K562 (cell line): ENCODE results near the gene GRIK5. TPM values are rescaled to one million over a fixed set of nuclear protein-coding genes. Genes with fewer than 3 reads are reported as not detected.

Source experiments
- ATAC-seq: fragments of 200-7000 bp; cut with Tn5 transposase; 3 replicates; pipeline ENCODE4 v1.9.1; 2020; ENCODE audit warnings: moderate library complexity
- BruUV-seq: library from RNA; stranded (reverse); fragments of 400-500 nt; replicated peaks from 2 replicates; lab custom pipeline; 2021; lab: Mats Ljungman, UMichigan
- CTCF ChIA-PET: fragments of 300-600 bp; formaldehyde crosslinking; extraction: SDS; loops from one replicate; lab custom pipeline; 2021; ENCODE audit warnings: low intra/inter-chr PET ratio; lab: Yijun Ruan, JAX
- POLR2A ChIA-PET: fragments of 300-600, 350-650 bp; sonication (Branson Sonifier 250); formaldehyde crosslinking; extraction: SDS; loops from one replicate; lab custom pipeline; 2021; ENCODE audit warnings: antibody characterized with exemption, inconsistent platforms; lab: Yijun Ruan, JAX
- DNase-seq, 4 experiments: peaks; one replicate each; pipeline versions ENCODE4 v3.0.0 to v3.0.0-alpha.2; 2011 to 2018; ENCODE audit warnings: low spot score in 3 of 4, mixed read lengths in 3 of 4; ENCODE audit errors: extremely low read depth in 1 of 4
- FAIRE-seq: peaks from 2 replicates; lab custom pipeline; 2011; peaks lifted over from hg19 to GRCh38; lab: Jason Lieb, UNC
- H2AFZ ChIP-seq: 2 replicates; pipeline ENCODE4 v1.6.0; 2011; ENCODE audit warnings: low read depth, low read length, control low read depth, inconsistent platforms
- H3K27ac ChIP-seq: fragments of 200-600 bp; 3 replicates; pipeline ENCODE4 v1.8.0; 2011; ENCODE audit warnings: low read depth, mild to moderate bottlenecking, control low read depth, inconsistent platforms, low read length, moderate library complexity, mixed read lengths; ENCODE audit errors: extremely low read depth
- H3K27me3 ChIP-seq, 2 experiments: fragments of 300-600 bp in 1 of 2; 2 replicates in 1 of 2; 3 replicates in 1 of 2; pipeline versions ENCODE4 v1.6.0 to v1.8.0; 2011; ENCODE audit warnings: inconsistent platforms in 2 of 2, low read length in 2 of 2, mild to moderate bottlenecking in 1 of 2, mixed read lengths in 1 of 2, moderate library complexity in 1 of 2; ENCODE audit not compliant: control insufficient read depth in 2 of 2, insufficient read depth in 2 of 2
- H3K36me3 ChIP-seq: fragments of 300-600 bp; 3 replicates; pipeline ENCODE4 v1.8.0; 2011; ENCODE audit warnings: mild to moderate bottlenecking, low read length, inconsistent platforms; ENCODE audit not compliant: control insufficient read depth, insufficient read depth
- H3K4me1 ChIP-seq, 2 experiments: fragments of 200-600 bp in 1 of 2; replicated peaks in 1 of 2; 2 replicates in 1 of 2; 3 replicates in 1 of 2; pipeline versions ENCODE4 v1.5.1 to v1.8.0; 2011; ENCODE audit warnings: inconsistent platforms in 2 of 2, low read length in 2 of 2, mild to moderate bottlenecking in 1 of 2, mixed read lengths in 1 of 2, moderate library complexity in 1 of 2; ENCODE audit not compliant: control insufficient read depth in 2 of 2, insufficient read depth in 2 of 2
- H3K4me2 ChIP-seq: 2 replicates; pipeline ENCODE4 v1.6.1; 2011; ENCODE audit warnings: low read length, control low read depth, inconsistent platforms, mixed read lengths; ENCODE audit not compliant: insufficient read depth
- H3K4me3 ChIP-seq: fragments of 200-600 bp; sonication (generic), shearing (Covaris generic); 2 replicates; pipeline ENCODE4 v1.5.1; 2016; ENCODE audit warnings: control low read depth, inconsistent platforms
- H3K79me2 ChIP-seq: fragments of 200-600 bp; 3 replicates; pipeline ENCODE4 v1.8.0; 2011; ENCODE audit warnings: low read length, inconsistent platforms; ENCODE audit not compliant: control insufficient read depth, insufficient read depth
- H3K9ac ChIP-seq, 2 experiments: 2 replicates each; pipeline versions ENCODE4 v1.6.0 to v1.6.1; 2011; ENCODE audit warnings: low read depth in 2 of 2, low read length in 2 of 2, control low read depth in 1 of 2, inconsistent platforms in 1 of 2, mild to moderate bottlenecking in 1 of 2, mixed read lengths in 1 of 2; ENCODE audit not compliant: insufficient read depth in 1 of 2
- H3K9me1 ChIP-seq: one replicate; pipeline ENCODE4 v1.6.0; 2011; ENCODE audit warnings: inconsistent platforms, mild to moderate bottlenecking, low read length, moderate library complexity; ENCODE audit not compliant: control insufficient read depth, insufficient read depth
- H3K9me3 ChIP-seq: replicated peaks from 2 replicates; pipeline ENCODE4 v1.5.1; 2011; ENCODE audit warnings: low read depth, low read length, inconsistent platforms; ENCODE audit not compliant: control insufficient read depth, insufficient read depth
- H4K20me1 ChIP-seq: replicated peaks from 2 replicates; pipeline ENCODE4 v1.6.1; 2011; ENCODE audit warnings: low read length, inconsistent platforms, mixed read lengths; ENCODE audit not compliant: control insufficient read depth, insufficient read depth
- BMI1 ChIP-seq: fragments of 150-350 bp; IDR thresholded peaks from 2 replicates; pipeline ENCODE4 v1.6.1; 2014; ENCODE audit warnings: low read length
- CBX2 ChIP-seq: fragments of 200-600 bp; sonication (generic); IDR thresholded peaks from one replicate; pipeline ENCODE4 v1.6.1; 2012; ENCODE audit warnings: mild to moderate bottlenecking, low read length, inconsistent platforms; ENCODE audit not compliant: insufficient read depth, poor library complexity, severe bottlenecking
- COPS2 ChIP-seq: fragments of 450-650 bp; conservative IDR thresholded peaks from 2 replicates; pipeline ENCODE4 v1.6.1; 2016; ENCODE audit warnings: mild to moderate bottlenecking, moderate library complexity
- DNMT1 ChIP-seq: fragments of 450-650 bp; IDR thresholded peaks from 2 replicates; pipeline ENCODE4 v1.6.1; 2016; ENCODE audit warnings: antibody characterized with exemption, mild to moderate bottlenecking
- HDAC8 ChIP-seq: fragments of 450-650 bp; IDR thresholded peaks from 2 replicates; pipeline ENCODE4 v1.6.1; 2016; ENCODE audit warnings: mild to moderate bottlenecking, missing genetic modification characterization, moderate library complexity, missing compliant biosample characterization
- MAZ ChIP-seq, 2 experiments: fragments of 450-650 bp in 1 of 2; sonication (generic) in 1 of 2; formaldehyde crosslinking; IDR thresholded peaks in 1 of 2; conservative IDR thresholded peaks in 1 of 2; 2 replicates each; pipeline versions ENCODE4 v1.4.0 to v1.5.0; 2020; ENCODE audit warnings: mild to moderate bottlenecking in 1 of 2, missing genetic modification reagents in 1 of 2
- MNT ChIP-seq, 2 experiments: fragments of 450-650 bp; conservative IDR thresholded peaks; 2 replicates each; pipeline ENCODE4 v1.6.1; 2017; ENCODE audit warnings: mild to moderate bottlenecking in 2 of 2, moderate library complexity in 2 of 2
- NR2C2 ChIP-seq, 2 experiments: fragments of 200-800 bp in 1 of 2; sonication (Bioruptor generic) in 1 of 2; sonication (generic) in 1 of 2; formaldehyde crosslinking in 1 of 2; IDR thresholded peaks; 2 replicates each; pipeline versions ENCODE4 v1.6.1 to v1.8.0; 2016 to 2022; ENCODE audit warnings: mild to moderate bottlenecking in 1 of 2, missing compliant biosample characterization in 1 of 2, missing genetic modification characterization in 1 of 2, missing genetic modification reagents in 1 of 2
- PML ChIP-seq: IDR thresholded peaks from 2 replicates; pipeline ENCODE4 v1.6.1; 2012; ENCODE audit warnings: low read length, inconsistent platforms
- POLR2B ChIP-seq: fragments of 450-650 bp; IDR thresholded peaks from 2 replicates; pipeline ENCODE4 v1.6.1; 2018; ENCODE audit warnings: low read depth; ENCODE audit not compliant: partially characterized antibody
- U2AF1 ChIP-seq: fragments of 200-400 bp; formaldehyde crosslinking; optimal IDR thresholded peaks from 2 replicates; pipeline ENCODE3; 2017; ENCODE audit warnings: mild to moderate bottlenecking, low read depth, low read length, moderate library complexity
- ZNF280B ChIP-seq: fragments of 250-450 bp; sonication (Bioruptor Pico); IDR thresholded peaks from 2 replicates; pipeline ENCODE4 v1.5.1; 2021; ENCODE audit warnings: mild to moderate bottlenecking
- ZNF717 ChIP-seq: fragments of 250-450 bp; sonication (Bioruptor Pico); IDR thresholded peaks from 2 replicates; pipeline ENCODE4 v1.5.0; 2021
- ZNF830 ChIP-seq: fragments of 250-450 bp; sonication (Bioruptor Pico); IDR thresholded peaks from 2 replicates; pipeline ENCODE4 v1.5.0; 2021; ENCODE audit warnings: mild to moderate bottlenecking
- WGBS: fragments of 100-300 bp; shearing (Covaris generic); methylation state at CpG from one replicate; pipeline ENCODE4 v1.1.6; 2016; ENCODE audit warnings: low coverage, mixed read lengths; ENCODE audit not compliant: insufficient coverage; ENCODE audit errors: missing lambda C conversion rate; 5-methylcytosine and 5-hydroxymethylcytosine counted together
- in situ Hi-C: fragments of 300-500 bp; cut with MboI; formaldehyde crosslinking; loops from 4 replicates; pipeline ENCODE4 v1.15.0; 2018; ENCODE audit warnings: inconsistent platforms, mixed read lengths
- intact Hi-C: fragments of 100-400 bp; cut with micrococcal nuclease; formaldehyde crosslinking; loops from 2 replicates; pipeline ENCODE4 v1.14.2; 2022
- polyA plus RNA-seq, 8 experiments: library from polyadenylated mRNA; depleted of rRNA in 4 of 8; stranded (reverse) in 5 of 8; unstranded in 3 of 8; fragments of >200 nt; fragmentation: Nextera tagmentation in 2 of 8; fragmentation: Illumina TruSeq in 1 of 8; extraction: Ambion mirVana in 2 of 8; extraction: Trizol in 1 of 8; gene quantifications; 2 replicates each; pipeline versions ENCODE4 v1.2.1 to v1.2.3, GENCODE V29; 2011 to 2014; ENCODE audit warnings: inconsistent platforms in 1 of 8, missing spikeins in 1 of 8
- total RNA-seq, 7 experiments: library from RNA; depleted of rRNA in 6 of 7; stranded (reverse); fragments of >200 nt in 6 of 7; fragmentation: Illumina TruSeq in 2 of 7; extraction: Trizol in 2 of 7; gene quantifications; 2 replicates each; pipeline versions ENCODE4 v1.2.1 to v1.2.3, GENCODE V29; 2011 to 2021; ENCODE audit warnings: low replicate concordance in 1 of 7
- TF ChIP-seq, protein P1 (sequence below): sonication (generic); formaldehyde crosslinking; IDR thresholded peaks from 2 replicates; pipeline ENCODE4 v1.5.0; 2020; ENCODE audit warnings: missing genetic modification reagents

The GRIK5 gene
- total and polyA plus RNA-seq, 9 of the 15 experiments (the other 6 are each of a cell fraction or from before 2014, with no cell fraction given), result 0.04 to 0.55 (median 0.27) TPM; not detected in 2

DNA sequence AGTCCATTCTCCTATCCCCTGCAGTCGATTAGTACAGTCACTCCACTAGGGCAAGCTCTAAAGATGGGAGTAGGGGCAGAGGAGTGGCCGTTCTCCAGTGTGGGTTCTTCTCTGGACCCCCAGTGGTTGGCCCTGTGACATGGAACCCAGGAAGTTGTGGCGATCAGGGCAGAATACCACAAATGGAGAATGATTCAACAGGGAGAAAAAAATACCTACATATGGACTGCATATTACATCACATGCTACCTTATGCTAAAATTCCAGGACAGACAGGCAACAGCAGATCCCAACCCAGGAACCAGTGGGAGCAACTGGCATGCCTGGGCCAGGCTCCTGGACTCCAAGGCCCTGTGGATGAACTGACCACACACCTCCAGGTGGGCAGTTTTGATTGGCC, 41.8 kb upstream of the GRIK5 start:
- 0 out of 2 replicates have a peak, but pooled peaks cover 10% of the 10 kb centered on the region for H4K20me1 ChIP-seq
- ATAC-seq, result no peak
- no peak overlapping the region for H3K4me3 ChIP-seq
- ChIA-PET CTCF (no interaction called here), POLR2A (interaction anchor here (0.9 kb wide), 1 partner anchor 35 kb away, joined by 3 read pairs; no protein-coding TSS in a partner anchor)
- H3K4me2 ChIP-seq, result no peak overlapping the region
- no TSS peak for BruUV-seq
- TF ChIP-seq, protein P1, sequence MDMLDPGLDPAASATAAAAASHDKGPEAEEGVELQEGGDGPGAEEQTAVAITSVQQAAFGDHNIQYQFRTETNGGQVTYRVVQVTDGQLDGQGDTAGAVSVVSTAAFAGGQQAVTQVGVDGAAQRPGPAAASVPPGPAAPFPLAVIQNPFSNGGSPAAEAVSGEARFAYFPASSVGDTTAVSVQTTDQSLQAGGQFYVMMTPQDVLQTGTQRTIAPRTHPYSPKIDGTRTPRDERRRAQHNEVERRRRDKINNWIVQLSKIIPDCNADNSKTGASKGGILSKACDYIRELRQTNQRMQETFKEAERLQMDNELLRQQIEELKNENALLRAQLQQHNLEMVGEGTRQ, result no peak
- no peak for TF ChIP-seq CBX2
- no peak for TF ChIP-seq DNMT1
- no peak for TF ChIP-seq U2AF1
- TF ChIP-seq NR2C2 (CRISPR knock-in tag; IDR thresholded peaks at IDR 0.05), result no peak
- TF ChIP-seq NR2C2 (tag; IDR thresholded peaks at IDR 0.05), result no peak
- no peak for TF ChIP-seq MNT (conservative IDR thresholded peaks at IDR 0.05)
- TF ChIP-seq COPS2, result no peak
- no peak for TF ChIP-seq BMI1
- no peak for TF ChIP-seq MAZ (CRISPR knock-in tag; conservative IDR thresholded peaks at IDR 0.05 in 1 of 2, IDR thresholded peaks at IDR 0.05 in 1 of 2)
- TF ChIP-seq HDAC8, result no peak
- no peak for TF ChIP-seq ZNF717 (CRISPR knock-in tag)
- TF ChIP-seq PML, result no peak
- no peak for TF ChIP-seq POLR2B
- TF ChIP-seq ZNF830 (CRISPR knock-in tag), result no peak
- no peak for TF ChIP-seq ZNF280B
- H3K36me3 ChIP-seq, result no peaks in the 10 kb centered on the region
- no peak overlapping the region for H2AFZ ChIP-seq
- H3K27me3 ChIP-seq, result peaks cover 13 to 39% of the 10 kb centered on the region in 2 experiments
- peaks cover 0 to 5% of the 10 kb centered on the region in 2 experiments; a peak in 2 of 5 replicates for H3K4me1 ChIP-seq
- H3K79me2 ChIP-seq, result no peaks in the 10 kb centered on the region
- in situ Hi-C loops, result loop anchor here (25.0 kb wide), 1 partner anchor 425 kb away; the partner anchor contains the start of gene CEACAM1
- intact Hi-C loops, result no loop called here
- no peak overlapping the region for H3K27ac ChIP-seq
- H3K9ac ChIP-seq, result no peak overlapping the region
- FAIRE-seq, result no peak
- no peak for DNase-seq
- no peaks in the 10 kb centered on the region for H3K9me1 ChIP-seq
- WGBS, result 13% methylated on average over 3 of the region's 3 CpGs
- no peaks in the 10 kb centered on the region for H3K9me3 ChIP-seq
